Panc1 (cell line): ENCODE measurements around the gene CTNNA1.

Experiments
- CTCF ChIP-seq: fragments of 450-650 bp; IDR thresholded peaks from 2 replicates; pipeline ENCODE4 v1.5.1; 2017; ENCODE audit warnings: mild to moderate bottlenecking
- POLR2AphosphoS5 ChIP-seq: IDR thresholded peaks from 2 replicates; pipeline ENCODE4 v1.6.1; 2012; ENCODE audit warnings: mild to moderate bottlenecking, low read depth, low read length, moderate library complexity
- REST ChIP-seq, 2 experiments: IDR thresholded peaks; 2 replicates each; pipeline ENCODE4 v1.6.1; 2011 to 2012; ENCODE audit warnings: low read depth in 2 of 2, control low read depth in 1 of 2, low read length in 1 of 2, mild to moderate bottlenecking in 1 of 2, moderate library complexity in 1 of 2; ENCODE audit not compliant: insufficient read depth in 1 of 2
- TCF7L2 ChIP-seq: IDR thresholded peaks from 2 replicates; pipeline ENCODE4 v1.6.1; 2011; ENCODE audit warnings: mild to moderate bottlenecking, low read depth, low read length, inconsistent platforms

GRCh38 chr5:138944527-138945322, 191.5 kb downstream of the CTNNA1 start:
- no peak for TF ChIP-seq CTCF
- TF ChIP-seq POLR2AphosphoS5: no peak
- TF ChIP-seq TCF7L2: no peak
- no peak for TF ChIP-seq REST (IDR thresholded peaks at IDR 0.05; ENCODE audit: insufficient read depth in 1 of 2, low read depth in 2 of 2, low read length in 1 of 2)
